Mesangial cell (primary cell): ENCODE data around the gene BET1. TPM values are rescaled to one million over a fixed set of nuclear protein-coding genes. Genes with fewer than 3 reads are reported as not detected.

ENCODE experiments used
- total RNA-seq: library from RNA; depleted of rRNA; stranded (reverse); fragments of >200 nt; gene quantifications from 2 replicates; pipeline ENCODE4 v1.2.3, GENCODE V29; 2015

The BET1 gene, protein sequence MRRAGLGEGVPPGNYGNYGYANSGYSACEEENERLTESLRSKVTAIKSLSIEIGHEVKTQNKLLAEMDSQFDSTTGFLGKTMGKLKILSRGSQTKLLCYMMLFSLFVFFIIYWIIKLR
- total RNA-seq = 16.6 and 18.7 TPM in 2 replicates

DNA sequence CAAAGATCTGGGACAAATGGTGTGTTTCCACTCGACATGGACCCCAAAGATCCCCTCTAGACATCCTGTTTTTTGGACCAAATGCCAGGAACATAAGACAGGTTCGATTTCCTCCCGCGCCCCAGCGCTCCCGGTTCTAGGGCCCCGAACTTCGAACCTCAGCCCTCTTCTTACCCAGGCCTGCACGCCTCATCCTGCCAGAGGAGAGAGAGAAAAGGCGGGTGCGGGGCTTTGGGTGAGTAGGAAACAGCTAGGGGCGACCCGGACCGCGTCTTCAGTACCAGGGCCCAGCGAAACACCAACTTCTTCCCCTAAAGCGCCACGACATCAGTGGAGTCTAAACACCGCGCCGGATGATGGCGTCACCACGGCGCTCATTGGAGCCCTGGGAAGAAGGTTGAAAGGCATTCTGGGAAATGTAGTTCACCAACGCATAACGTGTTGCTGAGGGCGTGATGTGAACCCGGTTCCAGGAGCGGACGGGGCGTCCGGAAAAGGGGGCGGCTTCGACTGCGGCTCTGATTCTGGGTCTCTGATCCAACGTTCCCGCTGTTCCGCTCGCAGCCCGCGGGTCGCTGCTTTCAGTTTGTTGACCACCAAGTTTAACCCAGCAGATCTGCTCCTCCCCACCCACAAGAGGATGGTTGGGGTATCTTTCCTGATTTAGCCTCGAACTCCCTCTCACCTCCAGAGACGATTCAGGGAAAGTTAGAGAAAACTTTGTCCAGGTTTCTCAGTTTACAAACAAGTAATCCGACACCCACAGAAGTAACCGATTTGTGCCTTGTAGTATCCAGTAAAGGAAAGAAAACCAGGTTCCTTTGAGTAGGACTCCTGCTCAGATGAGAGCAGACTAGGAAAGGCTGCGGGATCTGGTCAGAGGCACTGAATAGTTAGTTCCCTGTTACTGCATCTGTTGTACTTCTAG, at the start of gene BET1:
Gene BET1 (minus strand): TSS at position 332 of the 928 bp plus-strand sequence. CDS start 139 bp downstream, at position 193.

Other genes starting within 250 kb of the BET1 start
- 15.0 and 126 TPM in 2 replicates for gene TFPI2, start 113.6 kb downstream of the BET1 start, total RNA-seq
- not detected in 2 replicates for gene GNGT1, start 97.8 kb downstream of the BET1 start, total RNA-seq
- gene GNG11, start 82.6 kb downstream of the BET1 start, total RNA-seq = 16.4 and 22.0 TPM in 2 replicates